Progenitor cell of endocrine pancreas (in vitro differentiated cells): ENCODE measurements around the gene SCNN1B. TPM values are rescaled to one million over a fixed set of nuclear protein-coding genes. Genes with fewer than 3 reads are reported as not detected.
A peak's percentile ranks its signal among the peaks of the same experiment; 100 is the strongest.

Source experiments
- DNase-seq: peaks from one replicate; pipeline ENCODE4 v3.0.0; 2021; ENCODE audit warnings: low spot score; ENCODE audit not compliant: unreplicated experiment
- H3K27ac Mint-ChIP-seq: 2 replicates; pipeline ENCODE4 v1.8.0; 2021; ENCODE audit warnings: mild to moderate bottlenecking, moderate library complexity, mixed read lengths
- H3K27me3 Mint-ChIP-seq: 2 replicates; pipeline ENCODE4 v1.8.0; 2021; ENCODE audit warnings: mixed read lengths
- H3K36me3 Mint-ChIP-seq: 2 replicates; pipeline ENCODE4 v1.8.0; 2022; ENCODE audit warnings: mixed read lengths; ENCODE audit not compliant: insufficient read depth
- H3K4me1 Mint-ChIP-seq: 2 replicates; pipeline ENCODE4 v1.8.0; 2021; ENCODE audit warnings: low read depth, mixed read lengths
- H3K4me3 Mint-ChIP-seq: 2 replicates; pipeline ENCODE4 v1.8.0; 2021; ENCODE audit warnings: low read depth, mild to moderate bottlenecking, moderate library complexity, mixed read lengths
- H3K9me3 Mint-ChIP-seq: 2 replicates; pipeline ENCODE4 v1.8.0; 2021; ENCODE audit warnings: low read depth, mixed read lengths
- total RNA-seq: library from RNA; stranded (reverse); gene quantifications from 2 replicates; pipeline ENCODE4 v1.2.1, GENCODE V29; 2021
- TF ChIP-seq, protein P1 (sequence below): fragments of 200-600 bp; sonication (generic); IDR thresholded peaks from one replicate; pipeline ENCODE4 v1.5.0; 2021; ENCODE audit warnings: antibody characterized with exemption, mild to moderate bottlenecking; ENCODE audit not compliant: unreplicated experiment

The SCNN1B gene
- total RNA-seq, 1 donor from 2014 or later: not detected

DNA sequence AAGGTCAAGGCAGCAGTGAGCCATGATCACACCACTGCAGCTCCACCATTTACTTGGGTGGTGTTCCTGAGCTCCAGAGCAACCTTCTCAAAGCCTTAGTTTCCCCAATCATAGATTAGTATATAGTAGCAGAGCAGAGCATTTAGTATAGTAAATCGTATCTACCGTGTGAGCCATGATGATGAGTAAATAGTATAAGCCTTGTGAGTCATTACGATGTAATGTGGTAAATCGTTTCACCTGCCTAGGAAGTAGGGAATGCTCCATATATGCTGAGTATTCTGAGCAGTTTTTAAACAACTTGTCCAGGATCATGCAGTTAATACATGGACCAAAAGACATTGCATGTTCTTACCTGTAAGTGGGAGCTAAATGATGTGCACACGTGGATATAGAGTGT lies 66.4 kb downstream of the SCNN1B start:
- Mint-ChIP-seq H3K27me3 (peaks cover 15% of the 10 kb centered on the region), H3K36me3 (no peaks in the 10 kb centered on the region), H3K4me3 (no peak overlapping the region), H3K27ac (no peak overlapping the region), H3K9me3 (no peaks in the 10 kb centered on the region), H3K4me1 (peaks cover 3% of the 10 kb centered on the region)
- TF ChIP-seq, protein P1, sequence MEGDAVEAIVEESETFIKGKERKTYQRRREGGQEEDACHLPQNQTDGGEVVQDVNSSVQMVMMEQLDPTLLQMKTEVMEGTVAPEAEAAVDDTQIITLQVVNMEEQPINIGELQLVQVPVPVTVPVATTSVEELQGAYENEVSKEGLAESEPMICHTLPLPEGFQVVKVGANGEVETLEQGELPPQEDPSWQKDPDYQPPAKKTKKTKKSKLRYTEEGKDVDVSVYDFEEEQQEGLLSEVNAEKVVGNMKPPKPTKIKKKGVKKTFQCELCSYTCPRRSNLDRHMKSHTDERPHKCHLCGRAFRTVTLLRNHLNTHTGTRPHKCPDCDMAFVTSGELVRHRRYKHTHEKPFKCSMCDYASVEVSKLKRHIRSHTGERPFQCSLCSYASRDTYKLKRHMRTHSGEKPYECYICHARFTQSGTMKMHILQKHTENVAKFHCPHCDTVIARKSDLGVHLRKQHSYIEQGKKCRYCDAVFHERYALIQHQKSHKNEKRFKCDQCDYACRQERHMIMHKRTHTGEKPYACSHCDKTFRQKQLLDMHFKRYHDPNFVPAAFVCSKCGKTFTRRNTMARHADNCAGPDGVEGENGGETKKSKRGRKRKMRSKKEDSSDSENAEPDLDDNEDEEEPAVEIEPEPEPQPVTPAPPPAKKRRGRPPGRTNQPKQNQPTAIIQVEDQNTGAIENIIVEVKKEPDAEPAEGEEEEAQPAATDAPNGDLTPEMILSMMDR: no peak
- no peak for DNase-seq

DNA sequence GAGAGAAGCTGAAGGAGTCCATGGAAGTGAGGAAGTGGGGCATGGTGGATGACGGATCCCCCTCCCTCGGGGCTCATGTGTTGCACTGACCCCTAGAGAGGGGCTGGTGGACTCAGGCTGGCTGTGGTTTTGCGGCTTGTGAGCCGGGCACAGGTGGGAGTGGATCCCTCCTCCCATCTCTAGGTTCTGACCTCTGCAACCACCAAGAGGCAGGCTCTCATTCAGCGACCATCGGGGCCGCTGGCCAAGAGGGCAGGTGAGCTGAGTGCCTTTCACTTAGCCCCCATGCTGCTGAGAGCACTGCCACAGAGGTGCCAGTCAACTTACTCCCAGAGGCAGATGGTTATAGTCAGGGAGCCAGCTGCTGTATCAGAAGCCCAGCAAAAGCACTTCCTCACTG lies 67.3 kb downstream of the SCNN1B start:
- no peak overlapping the region for H3K27ac Mint-ChIP-seq
- peaks cover 16% of the 10 kb centered on the region for H3K27me3 Mint-ChIP-seq
- TF ChIP-seq, protein P1: no peak
- DNase-seq: no peak
- no peaks in the 10 kb centered on the region for H3K36me3 Mint-ChIP-seq
- no peaks in the 10 kb centered on the region for H3K9me3 Mint-ChIP-seq
- H3K4me1 Mint-ChIP-seq: peaks cover 3% of the 10 kb centered on the region
- no peak overlapping the region for H3K4me3 Mint-ChIP-seq

DNA sequence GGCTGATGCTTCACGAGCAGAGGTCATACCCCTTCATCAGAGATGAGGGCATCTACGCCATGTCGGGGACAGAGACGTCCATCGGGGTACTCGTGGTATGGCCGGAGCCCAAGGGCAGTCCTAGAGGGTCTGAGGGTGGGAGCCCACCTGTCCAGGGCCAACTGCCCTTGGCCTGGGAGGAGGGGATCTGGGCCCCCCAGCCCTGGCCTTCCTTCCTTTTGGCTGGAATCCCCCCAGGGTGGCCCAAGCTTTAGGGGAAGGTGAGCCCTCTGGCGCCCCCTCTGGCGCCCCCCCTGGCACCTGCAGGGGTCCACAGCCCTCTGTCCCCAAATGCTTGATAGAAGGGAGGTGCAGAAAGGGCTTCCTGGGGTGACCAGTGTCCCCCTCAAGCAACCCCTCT lies 69.3 kb downstream of the SCNN1B start:
- H3K9me3 Mint-ChIP-seq: no peaks in the 10 kb centered on the region
- peaks cover 19% of the 10 kb centered on the region for H3K27me3 Mint-ChIP-seq

DNA sequence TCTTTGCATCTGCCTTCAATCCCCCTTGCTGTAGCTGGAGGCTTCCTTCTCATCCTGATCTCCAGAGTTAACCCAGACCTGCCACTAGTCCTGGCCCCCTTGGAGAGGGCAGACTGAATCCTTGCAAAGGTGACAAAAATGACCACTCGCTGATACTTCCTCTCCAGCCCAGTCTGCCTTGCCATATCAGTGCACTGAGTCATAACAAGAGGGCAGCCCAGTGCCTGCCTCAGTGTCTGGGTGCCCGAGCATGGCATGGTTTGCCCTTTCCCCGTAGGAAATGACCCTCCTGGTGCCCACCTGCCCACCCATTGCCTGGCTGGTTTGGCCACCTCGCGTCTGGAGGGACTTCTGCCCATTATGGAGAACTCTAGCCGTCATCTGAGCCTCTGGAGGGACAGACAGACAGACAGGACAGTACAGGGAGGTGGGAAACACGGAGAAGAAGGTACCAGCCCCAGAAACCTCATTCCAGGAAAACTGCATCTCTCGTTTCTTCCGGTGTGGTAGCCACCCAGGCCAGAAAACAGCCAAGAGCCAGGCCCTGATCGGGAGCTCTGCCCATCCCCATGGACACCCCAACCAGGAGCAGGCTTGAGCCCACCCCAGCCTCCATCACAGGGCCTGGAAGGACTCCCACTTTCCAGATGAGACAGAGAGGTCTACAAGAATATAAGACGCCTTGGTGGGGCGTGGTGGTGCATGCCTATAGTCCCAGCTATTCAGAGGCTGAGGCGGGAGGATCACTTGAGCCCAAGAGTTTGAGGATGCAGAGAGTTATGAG lies 71.5 kb downstream of the SCNN1B start:
- no peak overlapping the region for H3K4me3 Mint-ChIP-seq

More for the DNA sequence above, 69.3 kb downstream of the SCNN1B start:
- TF ChIP-seq, protein P1: peak; percentile 18
- no peaks in the 10 kb centered on the region for H3K4me1 Mint-ChIP-seq
- H3K36me3 Mint-ChIP-seq: no peaks in the 10 kb centered on the region
- no peak for DNase-seq
- no peak overlapping the region for H3K4me3 Mint-ChIP-seq
- H3K27ac Mint-ChIP-seq: no peak overlapping the region

DNA sequence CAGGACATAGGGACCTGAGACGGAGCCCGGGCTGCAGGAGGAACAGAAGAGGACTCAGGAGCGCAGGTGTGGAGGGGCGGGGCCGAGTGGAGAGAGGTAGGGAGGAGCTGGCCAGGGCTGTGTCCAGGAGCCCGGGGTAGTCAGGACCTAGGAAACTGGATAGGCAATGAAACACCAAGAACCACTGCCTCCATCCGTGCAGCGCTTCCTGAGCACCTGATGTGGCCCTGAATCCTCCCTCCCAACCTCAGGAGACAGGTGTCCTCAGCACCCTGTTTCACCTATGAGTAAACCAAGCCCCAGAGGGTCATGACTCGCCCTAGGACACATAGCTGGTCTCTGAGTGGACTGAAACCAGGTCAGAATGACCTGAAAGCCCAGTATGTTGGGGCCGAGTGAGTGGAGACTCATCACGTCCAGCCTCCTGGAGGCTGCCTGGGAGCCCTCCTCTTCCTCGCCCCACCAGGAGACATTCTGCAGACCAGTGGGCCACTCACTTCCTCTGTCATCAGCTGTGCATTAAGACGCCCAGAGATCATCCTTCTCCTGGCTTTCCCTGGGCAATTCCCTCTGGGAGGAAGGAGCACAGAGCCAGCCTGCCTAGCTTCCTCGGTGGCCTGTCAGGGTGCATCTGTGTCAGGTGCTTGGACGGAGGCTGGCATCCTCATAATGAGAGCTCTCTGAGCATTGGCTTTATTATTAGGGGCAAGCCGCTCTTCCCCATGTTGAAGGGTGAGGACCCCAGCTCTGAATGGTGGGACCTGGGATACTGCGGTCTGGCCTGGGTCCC lies 72.8 kb downstream of the SCNN1B start:
- Mint-ChIP-seq H3K27ac (no peak overlapping the region), H3K27me3 (peaks cover 21% of the 10 kb centered on the region), H3K9me3 (no peaks in the 10 kb centered on the region), H3K36me3 (no peaks in the 10 kb centered on the region), H3K4me3 (no peak overlapping the region), H3K4me1 (no peaks in the 10 kb centered on the region)
- TF ChIP-seq, protein P1: no peak
- DNase-seq: no peak

More for the DNA sequence above, 71.5 kb downstream of the SCNN1B start:
- H3K27ac Mint-ChIP-seq: no peak overlapping the region
- DNase-seq: no peak
- H3K36me3 Mint-ChIP-seq: no peaks in the 10 kb centered on the region
- TF ChIP-seq, protein P1: no peak
- no peaks in the 10 kb centered on the region for H3K4me1 Mint-ChIP-seq
- no peaks in the 10 kb centered on the region for H3K9me3 Mint-ChIP-seq
- peaks cover 18% of the 10 kb centered on the region for H3K27me3 Mint-ChIP-seq
